HUES64 (cell line): ENCODE measurements around the gene RPL41.

ENCODE experiments used
- H3K27ac ChIP-seq: 2 replicates; pipeline ENCODE4 v1.7.0; 2013; ENCODE audit warnings: low read depth, low read length, inconsistent platforms
- H3K27me3 ChIP-seq: 2 replicates; pipeline ENCODE4 v1.6.1; 2013; ENCODE audit warnings: mild to moderate bottlenecking, low read length; ENCODE audit not compliant: insufficient read depth
- H3K36me3 ChIP-seq: 2 replicates; pipeline ENCODE4 v1.6.1; 2013; ENCODE audit warnings: mild to moderate bottlenecking, low read length; ENCODE audit not compliant: insufficient read depth
- H3K4me1 ChIP-seq: 2 replicates; pipeline ENCODE4 v1.6.1; 2013; ENCODE audit warnings: mild to moderate bottlenecking, low read length, moderate library complexity; ENCODE audit not compliant: insufficient read depth
- H3K4me3 ChIP-seq: 2 replicates; pipeline ENCODE4 v1.5.1; 2013; ENCODE audit warnings: mild to moderate bottlenecking, low read length, moderate library complexity
- H3K9ac ChIP-seq: 2 replicates; pipeline ENCODE4 v1.6.1; 2013; ENCODE audit warnings: mild to moderate bottlenecking, low read depth, low read length
- H3K9me3 ChIP-seq: 2 replicates; pipeline ENCODE4 v1.6.1; 2013; ENCODE audit warnings: low read depth, low read length; ENCODE audit not compliant: insufficient read depth
- WGBS: fragments of 150-250, 120-280 bp; methylation state at CpG from one replicate; pipeline ENCODE4 v1.1.7; 2013; ENCODE audit warnings: missing lambda C conversion rate; 5-methylcytosine and 5-hydroxymethylcytosine counted together

Gene RPL41

DNA sequence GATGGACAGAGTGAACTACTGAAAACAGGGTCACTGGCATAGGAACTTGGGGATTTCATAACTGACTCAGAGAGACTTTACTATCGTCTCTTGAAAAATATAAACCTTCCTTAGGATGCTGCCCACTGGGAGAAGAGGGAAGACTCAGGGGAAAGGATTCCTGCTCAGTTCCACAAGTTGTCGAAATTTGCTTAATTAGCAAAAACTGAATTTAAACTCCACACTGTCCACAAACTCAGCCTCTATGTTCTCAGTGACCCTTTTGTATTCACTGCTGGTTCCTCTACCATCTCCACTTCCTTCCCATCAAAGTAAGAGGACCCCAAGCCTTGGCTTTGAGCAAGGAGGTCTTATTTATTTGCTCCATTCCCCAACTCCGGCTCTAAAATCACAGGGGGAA is 28.8 kb downstream of the RPL41 start:
- no peaks in the 10 kb centered on the region for H3K27me3 ChIP-seq
- WGBS = 96% methylated on average over 2 of the region's 3 CpGs
- H3K27ac ChIP-seq = no peak overlapping the region
- no peak overlapping the region for H3K9ac ChIP-seq
- no peaks in the 10 kb centered on the region for H3K4me1 ChIP-seq
- no peak overlapping the region for H3K4me3 ChIP-seq
- peaks cover 52% of the 10 kb centered on the region for H3K36me3 ChIP-seq
- H3K9me3 ChIP-seq = no peaks in the 10 kb centered on the region

DNA sequence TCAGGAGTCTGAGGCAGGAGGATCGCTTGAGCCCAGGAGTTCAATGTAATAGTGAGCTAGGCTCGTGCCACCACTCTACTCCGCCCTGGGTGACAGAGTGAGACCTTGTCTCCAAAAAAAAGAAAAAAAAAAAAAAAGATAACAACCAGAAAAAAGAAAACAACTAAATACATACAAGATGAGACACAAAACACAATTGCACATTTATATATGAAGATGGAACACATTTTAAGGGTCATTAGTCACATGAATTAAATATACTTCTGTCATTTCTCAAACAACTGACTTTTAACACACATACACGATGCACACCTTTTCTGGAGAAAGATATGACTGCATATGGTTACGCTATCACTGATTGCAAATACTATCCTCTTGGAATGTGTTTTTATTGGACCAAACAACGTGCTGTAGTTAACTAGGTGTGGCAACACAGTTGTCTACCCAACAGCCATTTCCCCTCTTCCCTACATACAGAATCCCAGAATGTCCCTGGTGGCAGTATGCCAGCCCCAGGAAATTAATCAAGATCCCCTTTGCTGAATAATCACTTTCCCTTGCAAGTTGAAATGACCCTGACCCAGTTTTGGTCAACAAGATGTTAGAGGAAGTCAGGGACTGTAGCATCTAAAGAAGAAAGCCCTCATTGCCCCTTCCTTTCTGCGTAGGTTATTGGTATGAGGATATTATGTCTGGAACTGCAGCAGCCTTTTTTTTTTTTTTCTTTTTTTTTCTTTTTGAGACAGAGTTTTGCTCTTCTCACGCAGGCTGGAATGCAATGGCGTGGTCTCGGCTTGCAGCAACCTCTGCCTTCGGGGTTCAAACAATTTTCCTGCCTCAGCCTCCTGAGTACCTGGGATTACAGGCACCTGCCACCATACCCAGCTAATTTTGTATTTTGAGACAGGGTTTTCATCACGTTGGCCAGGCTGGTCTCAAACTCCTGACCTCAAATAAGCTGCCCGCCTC is 30.3 kb downstream of the RPL41 start:
- H3K27ac ChIP-seq = no peak overlapping the region
- no peak overlapping the region for H3K4me3 ChIP-seq
- peaks cover 42% of the 10 kb centered on the region for H3K36me3 ChIP-seq
- peaks cover 4% of the 10 kb centered on the region; the same call in 1 of the 2 replicates for H3K4me1 ChIP-seq
- no peaks in the 10 kb centered on the region for H3K9me3 ChIP-seq
- no peaks in the 10 kb centered on the region for H3K27me3 ChIP-seq
- H3K9ac ChIP-seq = no peak overlapping the region
- WGBS = 90% methylated on average over 12 of the region's 13 CpGs

DNA sequence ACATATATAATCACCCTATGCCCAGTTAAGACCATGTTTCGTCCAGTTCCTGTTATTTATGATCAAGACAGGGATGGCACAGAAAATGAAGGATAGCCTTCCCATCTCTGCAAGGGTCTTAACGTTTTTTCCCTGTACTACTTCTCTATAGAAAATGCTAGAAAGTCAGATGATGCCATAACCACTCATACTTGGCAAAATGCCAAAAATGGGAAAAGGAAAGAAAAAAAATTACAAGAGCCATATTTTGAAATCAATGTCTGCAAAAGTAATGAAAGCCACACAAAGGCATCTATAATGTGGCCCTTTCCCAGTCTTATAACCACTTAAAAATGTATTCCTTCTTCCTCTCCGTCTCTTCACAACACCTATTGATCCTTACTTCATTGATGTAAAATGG is 34.1 kb downstream of the RPL41 start:
- H3K36me3 ChIP-seq = peaks cover 17% of the 10 kb centered on the region
- WGBS = 82% methylated on average over 3 of the region's 3 CpGs
- peaks cover 10% of the 10 kb centered on the region for H3K4me1 ChIP-seq
- no peaks in the 10 kb centered on the region for H3K27me3 ChIP-seq
- H3K9ac ChIP-seq = no peak overlapping the region
- H3K4me3 ChIP-seq = no peak overlapping the region
- no peak overlapping the region for H3K27ac ChIP-seq
- H3K9me3 ChIP-seq = no peaks in the 10 kb centered on the region

DNA sequence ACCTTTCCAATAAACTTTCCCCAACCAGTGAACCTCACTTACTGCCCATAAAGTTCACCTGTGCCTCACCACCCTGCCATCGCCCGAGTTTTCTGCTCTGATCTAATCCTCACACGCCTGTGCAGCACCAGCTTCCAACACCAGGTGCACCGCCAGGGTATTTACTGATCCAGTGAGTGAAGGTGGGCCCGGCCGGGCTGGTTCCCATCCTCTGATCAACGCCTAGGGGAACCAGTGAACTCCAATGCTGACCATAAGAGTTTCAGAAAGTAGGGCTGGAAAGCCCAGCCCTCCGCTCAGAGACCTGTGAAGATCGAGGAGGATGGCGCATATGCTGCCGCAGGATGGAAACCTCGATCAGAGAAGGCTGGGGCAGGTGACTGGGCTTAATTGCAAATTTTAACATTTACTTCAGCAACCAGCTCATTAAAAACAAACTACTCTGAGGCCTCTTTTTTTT is 35.3 kb downstream of the RPL41 start:
- peaks cover 10% of the 10 kb centered on the region for H3K4me1 ChIP-seq
- peak overlapping the region; percentile 93 for H3K27ac ChIP-seq
- H3K9ac ChIP-seq = peak overlapping the region; percentile 84
- H3K4me3 ChIP-seq = peak overlapping the region; percentile 86
- H3K36me3 ChIP-seq = peaks cover 21% of the 10 kb centered on the region
- H3K9me3 ChIP-seq = no peaks in the 10 kb centered on the region
- 8% methylated on average over 12 of the region's 12 CpGs for WGBS
- H3K27me3 ChIP-seq = no peaks in the 10 kb centered on the region

DNA sequence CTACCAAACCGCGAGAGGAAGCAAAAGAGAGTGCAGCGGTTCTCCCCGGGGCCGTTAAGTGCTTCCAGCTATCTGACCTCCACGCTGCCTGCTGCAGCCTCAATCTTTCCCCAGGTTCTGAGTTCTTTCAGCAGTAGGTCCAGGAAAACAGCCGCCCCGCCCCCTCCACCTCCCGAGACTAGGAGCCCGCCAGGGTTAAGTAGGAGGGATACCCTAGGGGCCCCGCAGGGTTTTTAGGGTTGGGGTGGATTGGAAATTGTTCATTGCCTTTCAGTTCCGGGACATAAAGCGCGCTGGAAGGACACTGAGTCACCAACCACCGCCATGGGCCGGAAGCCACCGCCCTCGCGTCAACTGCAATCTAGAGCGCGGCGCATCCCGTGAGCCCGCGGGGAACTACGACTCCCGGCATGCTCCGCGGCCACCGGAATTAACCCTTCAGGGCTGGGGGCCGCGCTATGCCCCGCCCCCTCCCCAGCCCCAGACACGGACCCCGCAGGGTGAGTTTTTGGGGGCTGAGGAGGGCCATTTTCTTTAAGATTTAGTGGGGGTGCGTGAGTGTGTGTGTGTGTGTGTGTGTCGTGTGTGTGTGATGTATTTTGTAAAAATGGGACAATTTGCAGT is 35.8 kb downstream of the RPL41 start, which contains the start of gene MYL6B:
TSS of gene MYL6B (plus strand) at position 456 of the 624 bp plus-strand sequence. CDS start 1,332 bp downstream, outside the sequence.
- Histone ChIP-seq H3K9ac (peak within 1 kb of the TSS; percentile 84), H3K27ac (peak within 1 kb of the TSS; percentile 93), H3K4me3 (peak within 1 kb of the TSS; percentile 86), H3K27me3 (no peaks in the 10 kb centered on the region), H3K9me3 (no peaks in the 10 kb centered on the region), H3K36me3 (peaks cover 21% of the 10 kb centered on the region), H3K4me1 (peaks cover 10% of the 10 kb centered on the region)
- under 1% methylated on average over 37 of the region's 37 CpGs for WGBS

DNA sequence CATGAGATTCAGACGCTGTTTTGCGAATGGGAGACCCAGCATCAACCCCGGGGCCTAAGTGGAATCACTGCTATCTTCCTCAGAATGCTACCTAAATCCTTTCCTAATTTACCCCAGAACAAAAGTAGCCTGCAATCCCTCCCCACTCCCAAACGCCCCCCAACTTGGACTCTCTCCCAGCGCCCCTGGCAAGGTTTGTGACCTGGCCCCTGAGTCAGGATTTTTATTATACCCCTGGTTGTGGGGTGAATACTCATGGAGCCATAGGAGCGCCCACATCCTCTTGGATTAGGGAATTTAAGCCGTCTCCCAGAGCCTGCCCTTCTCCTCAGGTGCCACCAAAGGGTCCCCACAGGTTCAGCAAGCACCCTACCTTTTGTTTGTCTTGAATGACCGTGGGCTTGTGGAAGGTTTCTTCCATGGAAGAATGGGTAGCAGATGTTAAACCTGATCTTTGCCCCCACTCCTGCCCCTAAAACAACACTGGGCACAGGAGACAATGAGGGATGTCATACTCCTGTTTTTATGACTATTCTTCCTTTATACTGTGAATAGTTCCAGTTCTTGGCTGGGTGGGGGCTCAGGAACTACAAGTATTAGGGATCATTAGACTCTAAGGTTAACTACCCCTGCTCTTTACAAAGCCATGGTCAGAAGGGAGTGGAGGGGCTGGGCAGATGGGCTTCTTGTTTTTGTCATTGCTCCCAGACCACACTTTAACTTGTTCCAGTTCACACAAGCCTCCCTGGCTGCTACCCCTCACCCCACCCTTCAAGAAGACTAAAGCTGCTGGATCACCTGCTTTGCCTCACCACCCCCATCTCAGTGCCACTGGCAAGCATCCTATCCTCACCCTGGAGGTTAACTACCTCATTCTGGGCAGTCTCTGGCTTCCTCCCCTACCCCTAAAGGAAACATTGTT is 36.6 kb downstream of the RPL41 start:
- Histone ChIP-seq H3K27ac (no peak overlapping the region), H3K9me3 (no peaks in the 10 kb centered on the region), H3K4me1 (peaks cover 10% of the 10 kb centered on the region), H3K9ac (peak overlapping the region; percentile 84), H3K27me3 (no peaks in the 10 kb centered on the region), H3K36me3 (peaks cover 21% of the 10 kb centered on the region), H3K4me3 (peak overlapping the region; percentile 86)
- 7% methylated on average over 7 of the region's 8 CpGs for WGBS

GRCh38 chr12:56153678-56154065 is 37.2 kb downstream of the RPL41 start:
- 90% methylated on average over 5 of the region's 5 CpGs for WGBS

GRCh38 chr12:56154246-56154771 is 37.9 kb downstream of the RPL41 start:
- no peak overlapping the region for H3K27ac ChIP-seq

More at GRCh38 chr12:56153678-56154065, 37.2 kb downstream of the RPL41 start:
- Histone ChIP-seq H3K9me3 (no peaks in the 10 kb centered on the region), H3K27ac (no peak overlapping the region), H3K9ac (no peak overlapping the region), H3K4me3 (peak overlapping the region; percentile 86; the same call in 1 of the 2 replicates), H3K36me3 (peaks cover 21% of the 10 kb centered on the region), H3K4me1 (peaks cover 10% of the 10 kb centered on the region), H3K27me3 (no peaks in the 10 kb centered on the region)

DNA sequence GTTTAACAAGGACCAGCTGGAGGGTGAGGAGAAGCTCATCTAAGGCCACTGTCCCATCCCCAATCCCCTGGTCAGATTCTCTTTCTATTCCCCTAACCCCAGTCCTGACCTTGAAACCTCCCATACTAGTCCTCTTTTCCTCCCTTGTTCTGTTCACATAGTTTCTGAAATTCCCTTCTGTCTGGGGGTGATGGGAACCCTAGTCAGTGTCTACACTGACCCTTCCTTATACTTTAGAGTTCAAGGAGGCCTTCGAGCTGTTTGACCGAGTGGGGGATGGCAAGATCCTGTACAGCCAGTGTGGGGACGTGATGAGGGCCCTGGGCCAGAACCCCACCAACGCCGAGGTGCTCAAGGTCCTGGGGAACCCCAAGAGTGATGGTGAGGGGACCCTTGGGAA is 38.4 kb downstream of the RPL41 start:
- no peaks in the 10 kb centered on the region for H3K27me3 ChIP-seq
- no peaks in the 10 kb centered on the region for H3K9me3 ChIP-seq
- H3K4me1 ChIP-seq = peaks cover 15% of the 10 kb centered on the region
- no peak overlapping the region for H3K9ac ChIP-seq
- H3K36me3 ChIP-seq = peaks cover 24% of the 10 kb centered on the region
- H3K27ac ChIP-seq = no peak overlapping the region
- WGBS = 94% methylated on average over 5 of the region's 5 CpGs
- H3K4me3 ChIP-seq = no peak overlapping the region

More at GRCh38 chr12:56154246-56154771, 37.9 kb downstream of the RPL41 start:
- Histone ChIP-seq H3K4me1 (peaks cover 10% of the 10 kb centered on the region), H3K27me3 (no peaks in the 10 kb centered on the region), H3K36me3 (peaks cover 21% of the 10 kb centered on the region), H3K4me3 (no peak overlapping the region), H3K9me3 (no peaks in the 10 kb centered on the region), H3K9ac (no peak overlapping the region)
- no CpG with 5 or more reads among the region's 1 CpG for WGBS

DNA sequence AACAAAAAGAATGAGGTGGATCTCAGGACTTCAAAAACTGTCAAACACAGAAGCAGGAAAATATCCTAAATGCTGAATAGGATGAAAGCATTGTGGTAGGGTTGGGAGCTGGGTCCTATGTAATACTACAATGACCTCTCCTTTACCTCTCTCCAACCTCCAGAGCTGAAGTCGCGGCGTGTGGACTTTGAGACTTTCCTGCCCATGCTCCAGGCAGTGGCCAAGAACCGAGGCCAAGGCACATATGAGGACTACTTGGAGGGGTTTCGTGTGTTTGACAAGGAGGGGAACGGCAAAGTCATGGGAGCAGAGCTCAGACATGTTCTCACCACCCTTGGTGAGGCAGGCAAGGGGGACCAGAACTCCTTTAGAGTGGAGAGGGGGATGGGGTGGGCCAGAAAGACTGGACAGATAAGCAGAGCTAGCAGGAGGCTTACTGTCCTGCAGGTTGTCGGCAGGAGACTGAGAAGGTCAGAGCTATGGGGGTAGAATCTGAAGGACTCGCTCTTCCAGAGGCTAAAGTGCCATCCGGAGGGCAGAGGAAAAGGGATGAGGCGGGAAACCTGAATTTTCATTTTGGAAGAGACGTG is 38.9 kb downstream of the RPL41 start:
- 92% methylated on average over 11 of the region's 11 CpGs for WGBS
- Histone ChIP-seq H3K4me3 (no peak overlapping the region), H3K9ac (no peak overlapping the region), H3K4me1 (peaks cover 20% of the 10 kb centered on the region), H3K9me3 (no peaks in the 10 kb centered on the region), H3K27ac (no peak overlapping the region), H3K27me3 (no peaks in the 10 kb centered on the region), H3K36me3 (peaks cover 26% of the 10 kb centered on the region)
